Measurements from ENCODE around the gene MPO.

GRCh38 chr17:58320570-58321323, 40.0 kb upstream of the MPO start:
- no peak for TF ChIP-seq POLR2AphosphoS5 (IDR thresholded peaks at IDR 0.05)
- no peak for TF ChIP-seq POLR2A (IDR thresholded peaks at IDR 0.05)
- no peak for TF ChIP-seq CTCF (IDR thresholded peaks at IDR 0.05)
- no peak for TF ChIP-seq EP300 (IDR thresholded peaks at IDR 0.05)
